Uterus (tissue), 4 donors: ENCODE measurements around the gene ZDHHC9. TPM values are rescaled to one million over a fixed set of nuclear protein-coding genes. Genes with fewer than 3 reads are reported as not detected.
A peak's percentile ranks its signal among the peaks of the same experiment; 100 is the strongest.

Experiments used
- DNase-seq, 2 donors: peaks; one replicate each; pipeline ENCODE4 v3.0.0-alpha.2; 2019 to 2020
- H3K27ac ChIP-seq, 2 donors: fragments of 200-600 bp; sonication (generic); 1 replicate in 1 of 2; 2 replicates in 1 of 2; pipeline ENCODE4 v1.5.1; 2016 to 2018
- H3K27me3 ChIP-seq, 2 donors: fragments of 200-600 bp; sonication (generic); one replicate each; pipeline ENCODE4 v1.5.1; 2018 to 2019; ENCODE audit warnings: control low read depth in 1 of 2
- H3K36me3 ChIP-seq, 2 donors: fragments of 200-600 bp; sonication (generic); one replicate each; pipeline ENCODE4 v1.5.1; 2019; ENCODE audit warnings: control low read depth in 1 of 2
- H3K4me1 ChIP-seq, 2 donors: fragments of 200-600 bp; sonication (generic); one replicate each; pipeline ENCODE4 v1.5.1; 2018 to 2019; ENCODE audit warnings: control low read depth in 1 of 2
- H3K4me3 ChIP-seq, 2 donors: fragments of 200-600 bp; sonication (generic); 1 replicate in 1 of 2; 2 replicates in 1 of 2; pipeline ENCODE4 v1.5.1; 2018 to 2019; ENCODE audit warnings: mild to moderate bottlenecking in 1 of 2
- H3K9me3 ChIP-seq, 2 donors: fragments of 200-600 bp; sonication (generic); one replicate each; pipeline ENCODE4 v1.5.1; 2019; ENCODE audit warnings: control low read depth in 1 of 2
- CTCF ChIP-seq, 4 experiments: fragments of 200-600 bp in 2 of 4; fragments of 450-650 bp in 2 of 4; sonication (generic) in 2 of 4; IDR thresholded peaks; one replicate each; pipeline ENCODE4 v1.5.1; 2016 to 2019; ENCODE audit warnings: antibody characterized with exemption in 4 of 4, mild to moderate bottlenecking in 2 of 4, moderate library complexity in 1 of 4
- POLR2A ChIP-seq, 2 donors: fragments of 450-650 bp; IDR thresholded peaks; one replicate each; pipeline ENCODE4 v1.6.1; 2016; ENCODE audit warnings: antibody characterized with exemption in 2 of 2, mild to moderate bottlenecking in 1 of 2, moderate library complexity in 1 of 2
- intact Hi-C: fragments of 100-400 bp; cut with DNase I; formaldehyde crosslinking; loops from one replicate; pipeline ENCODE4 v1.15.1; 2023; ENCODE audit warnings: low total_unique reads
- total RNA-seq, 4 donors: library from RNA; depleted of rRNA in 3 of 4; stranded (reverse); fragments of >200 nt in 3 of 4; gene quantifications; one replicate each; pipeline versions ENCODE4 v1.1.0 to v1.2.4, GENCODE V29; 2014 to 2023
- donor health status: DM: yes; HTN: yes; CAD: no.

Gene ZDHHC9
- total RNA-seq, 4 donors from 2014 or later, result 9.1 to 18.1 (median 14.7) TPM

- intact Hi-C loops, result no loop called here
- no peaks in the 10 kb centered on the region for H3K36me3 ChIP-seq
- DNase-seq, result no peak
- H3K27me3 ChIP-seq, result no peaks in the 10 kb centered on the region
- H3K9me3 ChIP-seq, result no peaks in the 10 kb centered on the region
- H3K4me1 ChIP-seq, result no peaks in the 10 kb centered on the region
- no peak overlapping the region for H3K27ac ChIP-seq
- no peak overlapping the region for H3K4me3 ChIP-seq
- TF ChIP-seq POLR2A (IDR thresholded peaks at IDR 0.05) (no peak), CTCF (IDR thresholded peaks at IDR 0.05) (no peak)
These were observed 29.9 kb downstream of the ZDHHC9 start for GRCh38 chrX:129813662-129814368.

GRCh38 chrX:129808829-129809796, 34.6 kb downstream of the ZDHHC9 start:
- H3K4me3 ChIP-seq, result no peak overlapping the region
- no peaks in the 10 kb centered on the region for H3K36me3 ChIP-seq
- no peaks in the 10 kb centered on the region for H3K4me1 ChIP-seq
- peak overlapping the region; percentile 11 to 24 for H3K27ac ChIP-seq
- no peak for DNase-seq
- TF ChIP-seq CTCF (IDR thresholded peaks at IDR 0.05) (no peak), POLR2A (IDR thresholded peaks at IDR 0.05) (no peak)
- intact Hi-C loops, result no loop called here
- no peaks in the 10 kb centered on the region for H3K9me3 ChIP-seq
- H3K27me3 ChIP-seq, result no peaks in the 10 kb centered on the region

GRCh38 chrX:129808158-129808828, 35.4 kb downstream of the ZDHHC9 start:
- Histone ChIP-seq H3K36me3 (no peaks in the 10 kb centered on the region), H3K27ac (peak overlapping the region; percentile 11 to 51), H3K27me3 (no peaks in the 10 kb centered on the region), H3K9me3 (no peaks in the 10 kb centered on the region), H3K4me3 (no peak overlapping the region), H3K4me1 (no peaks in the 10 kb centered on the region)
- DNase-seq, result no peak
- intact Hi-C loops, result no loop called here
- no peak for TF ChIP-seq POLR2A (IDR thresholded peaks at IDR 0.05)
- no peak for TF ChIP-seq CTCF (IDR thresholded peaks at IDR 0.05)

- H3K4me1 ChIP-seq, result no peaks in the 10 kb centered on the region
- intact Hi-C loops, result no loop called here
- no peak overlapping the region for H3K4me3 ChIP-seq
- H3K27ac ChIP-seq, result no peak overlapping the region
- TF ChIP-seq POLR2A (IDR thresholded peaks at IDR 0.05) (no peak), CTCF (IDR thresholded peaks at IDR 0.05) (no peak)
- no peak for DNase-seq
- no peaks in the 10 kb centered on the region for H3K27me3 ChIP-seq
- H3K36me3 ChIP-seq, result no peaks in the 10 kb centered on the region
- H3K9me3 ChIP-seq, result no peaks in the 10 kb centered on the region
These were observed 38.9 kb downstream of the ZDHHC9 start for GRCh38 chrX:129804806-129805205.
